WTC11 (cell line): Measurements from ENCODE around the gene CTIF. TPM values are rescaled to one million over a fixed set of nuclear protein-coding genes. Genes with fewer than 3 reads are reported as not detected.

ENCODE experiments used
- ATAC-seq: fragments of 200-7000 bp; cut with Tn5 transposase; 2 replicates; pipeline ENCODE4 v1.10.0; 2021; ENCODE audit warnings: mild to moderate bottlenecking, moderate library complexity
- CTCF ChIA-PET: fragments of 300-600 bp; sonication (Branson Sonifier 250); formaldehyde crosslinking; loops from one replicate; lab custom pipeline; 2021; ENCODE audit warnings: antibody characterized with exemption; lab: Charles Lee
- POLR2A ChIA-PET: fragments of 350-600 bp; sonication (Branson Sonifier 250); formaldehyde crosslinking; loops from one replicate; lab custom pipeline; 2021; ENCODE audit warnings: antibody characterized with exemption; lab: Charles Lee
- DNase-seq: peaks from one replicate; pipeline ENCODE4 v3.0.0; 2021; ENCODE audit warnings: low spot score
- H3K27ac Mint-ChIP-seq: 2 replicates; pipeline ENCODE4 v1.8.0; 2021; ENCODE audit warnings: mixed read lengths
- H3K27me3 Mint-ChIP-seq: 2 replicates; pipeline ENCODE4 v1.8.0; 2021; ENCODE audit warnings: low read depth, mild to moderate bottlenecking, moderate library complexity, mixed read lengths
- H3K36me3 Mint-ChIP-seq: 2 replicates; pipeline ENCODE4 v1.8.0; 2021; ENCODE audit warnings: mixed read lengths
- H3K4me1 Mint-ChIP-seq: 2 replicates; pipeline ENCODE4 v1.8.0; 2022; ENCODE audit warnings: mixed read lengths
- H3K4me3 Mint-ChIP-seq: 2 replicates; pipeline ENCODE4 v1.8.0; 2021; ENCODE audit warnings: mild to moderate bottlenecking, moderate library complexity, mixed read lengths
- H3K9me3 Mint-ChIP-seq: 2 replicates; pipeline ENCODE4 v1.8.0; 2021; ENCODE audit warnings: mixed read lengths
- ATF1 ChIP-seq: sonication (generic); formaldehyde crosslinking; IDR thresholded peaks from 2 replicates; pipeline ENCODE4 v1.8.1; 2023; ENCODE audit warnings: mild to moderate bottlenecking, moderate library complexity, missing genetic modification reagents
- FOXK1 ChIP-seq: sonication (generic); formaldehyde crosslinking; IDR thresholded peaks from 2 replicates; pipeline ENCODE4 v1.8.0; 2022; ENCODE audit warnings: mild to moderate bottlenecking, moderate library complexity, missing genetic modification reagents
- JUN ChIP-seq: sonication (generic); formaldehyde crosslinking; IDR thresholded peaks from 2 replicates; pipeline ENCODE4 v1.8.0; 2023; ENCODE audit warnings: mild to moderate bottlenecking, missing genetic modification reagents
- MYBL2 ChIP-seq: sonication (generic); formaldehyde crosslinking; IDR thresholded peaks from 2 replicates; pipeline ENCODE4 v1.8.1; 2023; ENCODE audit warnings: mild to moderate bottlenecking, moderate library complexity, missing genetic modification reagents
- NFATC4 ChIP-seq: fragments of 250-450 bp; sonication (Bioruptor Pico); IDR thresholded peaks from 2 replicates; pipeline ENCODE4 v1.9.0; 2021; ENCODE audit warnings: mild to moderate bottlenecking
- NFYB ChIP-seq: sonication (generic); formaldehyde crosslinking; conservative IDR thresholded peaks from 2 replicates; pipeline ENCODE4 v1.8.0; 2022; ENCODE audit warnings: low read depth, missing genetic modification reagents
- OVOL2 ChIP-seq: fragments of 250-450 bp; sonication (Bioruptor Pico); IDR thresholded peaks from 2 replicates; pipeline ENCODE4 v1.9.0; 2021; ENCODE audit warnings: mild to moderate bottlenecking, borderline replicate concordance
- SMAD4 ChIP-seq: sonication (generic); formaldehyde crosslinking; IDR thresholded peaks from 2 replicates; pipeline ENCODE4 v1.8.0; 2022; ENCODE audit warnings: mild to moderate bottlenecking, missing genetic modification reagents
- SP1 ChIP-seq: sonication (generic); formaldehyde crosslinking; conservative IDR thresholded peaks from 2 replicates; pipeline ENCODE4 v1.8.1; 2022; ENCODE audit warnings: missing genetic modification reagents
- TEAD4 ChIP-seq: sonication (generic); formaldehyde crosslinking; IDR thresholded peaks from 2 replicates; pipeline ENCODE4 v1.8.0; 2022; ENCODE audit warnings: mild to moderate bottlenecking, missing genetic modification reagents
- ZNF423 ChIP-seq: fragments of 250-450 bp; sonication (Bioruptor Pico); IDR thresholded peaks from 2 replicates; pipeline ENCODE4 v2.1.2; 2022; ENCODE audit warnings: mild to moderate bottlenecking, moderate library complexity
- total RNA-seq: library from RNA; stranded (reverse); gene quantifications from 3 replicates; pipeline ENCODE4 v1.2.3, GENCODE V29; 2021
- TF ChIP-seq, protein P1 (sequence below): sonication (generic); formaldehyde crosslinking; conservative IDR thresholded peaks from 2 replicates; pipeline ENCODE4 v1.8.1; 2022; ENCODE audit warnings: mild to moderate bottlenecking, missing genetic modification reagents
- TF ChIP-seq, protein P2 (sequence below): fragments of 250-450 bp; sonication (Bioruptor Pico); IDR thresholded peaks from 2 replicates; pipeline ENCODE4 v1.9.0; 2021; ENCODE audit warnings: mild to moderate bottlenecking, borderline replicate concordance
- TF ChIP-seq, protein P3 (sequence below): sonication (generic); formaldehyde crosslinking; IDR thresholded peaks from 2 replicates; pipeline ENCODE4 v1.8.1; 2023; ENCODE audit warnings: mild to moderate bottlenecking, missing genetic modification reagents
- TF ChIP-seq, protein P4 (sequence below): fragments of 250-450 bp; sonication (Bioruptor Pico); IDR thresholded peaks from 2 replicates; pipeline ENCODE4 v1.9.0; 2021; ENCODE audit warnings: moderate library complexity, mild to moderate bottlenecking, inconsistent platforms, borderline replicate concordance
- TF ChIP-seq, protein P5 (sequence below): sonication (generic); formaldehyde crosslinking; IDR thresholded peaks from 2 replicates; pipeline ENCODE4 v1.8.1; 2022; ENCODE audit warnings: low read depth, missing genetic modification reagents, borderline replicate concordance
- TF ChIP-seq, protein P6 (sequence below): sonication (generic); formaldehyde crosslinking; IDR thresholded peaks from 2 replicates; pipeline ENCODE4 v1.8.1; 2022; ENCODE audit warnings: low read depth, mild to moderate bottlenecking, moderate library complexity, missing genetic modification reagents, borderline replicate concordance
- TF ChIP-seq, protein P7 (sequence below): sonication (generic); formaldehyde crosslinking; IDR thresholded peaks from 2 replicates; pipeline ENCODE4 v1.8.0; 2022; ENCODE audit warnings: mild to moderate bottlenecking, missing genetic modification reagents

Gene CTIF
- total RNA-seq, 1 experiment from 2014 or later: 28.5 TPM

DNA sequence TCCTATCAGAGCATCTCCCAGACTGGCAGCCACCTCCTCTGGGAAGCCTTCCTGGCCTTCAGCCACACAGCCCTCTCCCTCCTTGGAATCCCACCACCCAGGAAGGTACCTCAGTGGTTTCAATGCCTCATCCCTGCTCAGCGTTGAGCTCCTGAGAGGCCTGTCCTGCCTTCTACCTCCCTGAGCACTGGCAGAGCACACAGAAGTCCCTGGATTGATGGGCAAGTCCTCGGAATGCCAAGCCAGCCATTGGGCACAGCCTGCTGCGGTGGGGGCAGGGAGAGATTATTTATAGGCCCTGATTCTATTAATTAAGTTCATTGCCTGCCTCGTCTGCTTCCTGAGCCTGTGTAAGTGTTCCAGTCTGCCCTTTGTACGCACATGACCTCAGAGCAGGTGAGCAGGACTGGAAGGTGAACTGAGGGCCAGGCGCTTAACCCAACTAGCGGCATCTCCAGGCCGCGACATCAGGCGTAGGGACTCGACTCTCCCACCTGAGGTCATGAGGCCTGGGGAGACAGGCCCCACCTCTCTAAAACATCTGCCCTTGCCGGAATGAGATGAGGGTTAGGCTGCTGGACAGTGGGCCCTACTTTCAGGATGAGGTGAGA lies 348.6 kb downstream of the CTIF start:
- TF ChIP-seq, protein P1, sequence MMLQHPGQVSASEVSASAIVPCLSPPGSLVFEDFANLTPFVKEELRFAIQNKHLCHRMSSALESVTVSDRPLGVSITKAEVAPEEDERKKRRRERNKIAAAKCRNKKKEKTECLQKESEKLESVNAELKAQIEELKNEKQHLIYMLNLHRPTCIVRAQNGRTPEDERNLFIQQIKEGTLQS (CRISPR knock-in tag): no peak
- TF ChIP-seq, protein P2, sequence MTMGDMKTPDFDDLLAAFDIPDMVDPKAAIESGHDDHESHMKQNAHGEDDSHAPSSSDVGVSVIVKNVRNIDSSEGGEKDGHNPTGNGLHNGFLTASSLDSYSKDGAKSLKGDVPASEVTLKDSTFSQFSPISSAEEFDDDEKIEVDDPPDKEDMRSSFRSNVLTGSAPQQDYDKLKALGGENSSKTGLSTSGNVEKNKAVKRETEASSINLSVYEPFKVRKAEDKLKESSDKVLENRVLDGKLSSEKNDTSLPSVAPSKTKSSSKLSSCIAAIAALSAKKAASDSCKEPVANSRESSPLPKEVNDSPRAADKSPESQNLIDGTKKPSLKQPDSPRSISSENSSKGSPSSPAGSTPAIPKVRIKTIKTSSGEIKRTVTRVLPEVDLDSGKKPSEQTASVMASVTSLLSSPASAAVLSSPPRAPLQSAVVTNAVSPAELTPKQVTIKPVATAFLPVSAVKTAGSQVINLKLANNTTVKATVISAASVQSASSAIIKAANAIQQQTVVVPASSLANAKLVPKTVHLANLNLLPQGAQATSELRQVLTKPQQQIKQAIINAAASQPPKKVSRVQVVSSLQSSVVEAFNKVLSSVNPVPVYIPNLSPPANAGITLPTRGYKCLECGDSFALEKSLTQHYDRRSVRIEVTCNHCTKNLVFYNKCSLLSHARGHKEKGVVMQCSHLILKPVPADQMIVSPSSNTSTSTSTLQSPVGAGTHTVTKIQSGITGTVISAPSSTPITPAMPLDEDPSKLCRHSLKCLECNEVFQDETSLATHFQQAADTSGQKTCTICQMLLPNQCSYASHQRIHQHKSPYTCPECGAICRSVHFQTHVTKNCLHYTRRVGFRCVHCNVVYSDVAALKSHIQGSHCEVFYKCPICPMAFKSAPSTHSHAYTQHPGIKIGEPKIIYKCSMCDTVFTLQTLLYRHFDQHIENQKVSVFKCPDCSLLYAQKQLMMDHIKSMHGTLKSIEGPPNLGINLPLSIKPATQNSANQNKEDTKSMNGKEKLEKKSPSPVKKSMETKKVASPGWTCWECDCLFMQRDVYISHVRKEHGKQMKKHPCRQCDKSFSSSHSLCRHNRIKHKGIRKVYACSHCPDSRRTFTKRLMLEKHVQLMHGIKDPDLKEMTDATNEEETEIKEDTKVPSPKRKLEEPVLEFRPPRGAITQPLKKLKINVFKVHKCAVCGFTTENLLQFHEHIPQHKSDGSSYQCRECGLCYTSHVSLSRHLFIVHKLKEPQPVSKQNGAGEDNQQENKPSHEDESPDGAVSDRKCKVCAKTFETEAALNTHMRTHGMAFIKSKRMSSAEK (CRISPR knock-in tag): no peak
- TF ChIP-seq FOXK1: no peak
- TF ChIP-seq, protein P3, sequence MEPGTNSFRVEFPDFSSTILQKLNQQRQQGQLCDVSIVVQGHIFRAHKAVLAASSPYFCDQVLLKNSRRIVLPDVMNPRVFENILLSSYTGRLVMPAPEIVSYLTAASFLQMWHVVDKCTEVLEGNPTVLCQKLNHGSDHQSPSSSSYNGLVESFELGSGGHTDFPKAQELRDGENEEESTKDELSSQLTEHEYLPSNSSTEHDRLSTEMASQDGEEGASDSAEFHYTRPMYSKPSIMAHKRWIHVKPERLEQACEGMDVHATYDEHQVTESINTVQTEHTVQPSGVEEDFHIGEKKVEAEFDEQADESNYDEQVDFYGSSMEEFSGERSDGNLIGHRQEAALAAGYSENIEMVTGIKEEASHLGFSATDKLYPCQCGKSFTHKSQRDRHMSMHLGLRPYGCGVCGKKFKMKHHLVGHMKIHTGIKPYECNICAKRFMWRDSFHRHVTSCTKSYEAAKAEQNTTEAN (CRISPR knock-in tag): no peak
- TF ChIP-seq, protein P4, sequence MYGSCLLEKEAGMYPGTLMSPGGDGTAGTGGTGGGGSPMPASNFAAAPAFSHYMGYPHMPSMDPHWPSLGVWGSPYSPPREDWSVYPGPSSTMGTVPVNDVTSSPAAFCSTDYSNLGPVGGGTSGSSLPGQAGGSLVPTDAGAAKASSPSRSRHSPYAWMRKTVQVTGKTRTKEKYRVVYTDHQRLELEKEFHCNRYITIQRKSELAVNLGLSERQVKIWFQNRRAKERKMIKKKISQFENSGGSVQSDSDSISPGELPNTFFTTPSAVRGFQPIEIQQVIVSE (CRISPR knock-in tag): no peak
- TF ChIP-seq OVOL2: no peak
- TF ChIP-seq SP1 (CRISPR knock-in tag): no peak
- TF ChIP-seq SMAD4 (CRISPR knock-in tag): no peak
- TF ChIP-seq, protein P5, sequence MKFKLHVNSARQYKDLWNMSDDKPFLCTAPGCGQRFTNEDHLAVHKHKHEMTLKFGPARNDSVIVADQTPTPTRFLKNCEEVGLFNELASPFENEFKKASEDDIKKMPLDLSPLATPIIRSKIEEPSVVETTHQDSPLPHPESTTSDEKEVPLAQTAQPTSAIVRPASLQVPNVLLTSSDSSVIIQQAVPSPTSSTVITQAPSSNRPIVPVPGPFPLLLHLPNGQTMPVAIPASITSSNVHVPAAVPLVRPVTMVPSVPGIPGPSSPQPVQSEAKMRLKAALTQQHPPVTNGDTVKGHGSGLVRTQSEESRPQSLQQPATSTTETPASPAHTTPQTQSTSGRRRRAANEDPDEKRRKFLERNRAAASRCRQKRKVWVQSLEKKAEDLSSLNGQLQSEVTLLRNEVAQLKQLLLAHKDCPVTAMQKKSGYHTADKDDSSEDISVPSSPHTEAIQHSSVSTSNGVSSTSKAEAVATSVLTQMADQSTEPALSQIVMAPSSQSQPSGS (CRISPR knock-in tag): no peak
- TF ChIP-seq, protein P6, sequence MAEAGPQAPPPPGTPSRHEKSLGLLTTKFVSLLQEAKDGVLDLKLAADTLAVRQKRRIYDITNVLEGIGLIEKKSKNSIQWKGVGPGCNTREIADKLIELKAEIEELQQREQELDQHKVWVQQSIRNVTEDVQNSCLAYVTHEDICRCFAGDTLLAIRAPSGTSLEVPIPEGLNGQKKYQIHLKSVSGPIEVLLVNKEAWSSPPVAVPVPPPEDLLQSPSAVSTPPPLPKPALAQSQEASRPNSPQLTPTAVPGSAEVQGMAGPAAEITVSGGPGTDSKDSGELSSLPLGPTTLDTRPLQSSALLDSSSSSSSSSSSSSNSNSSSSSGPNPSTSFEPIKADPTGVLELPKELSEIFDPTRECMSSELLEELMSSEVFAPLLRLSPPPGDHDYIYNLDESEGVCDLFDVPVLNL (CRISPR knock-in tag): no peak
- no peak for TF ChIP-seq TEAD4
- no peak for TF ChIP-seq JUN (CRISPR knock-in tag)
- TF ChIP-seq MYBL2 (CRISPR knock-in tag): no peak
- TF ChIP-seq ATF1 (CRISPR knock-in tag): no peak
- TF ChIP-seq, protein P7, sequence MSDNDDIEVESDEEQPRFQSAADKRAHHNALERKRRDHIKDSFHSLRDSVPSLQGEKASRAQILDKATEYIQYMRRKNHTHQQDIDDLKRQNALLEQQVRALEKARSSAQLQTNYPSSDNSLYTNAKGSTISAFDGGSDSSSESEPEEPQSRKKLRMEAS: no peak
- no peak for TF ChIP-seq ZNF423
- TF ChIP-seq NFATC4 (CRISPR knock-in tag): no peak
- no peak for TF ChIP-seq NFYB (CRISPR knock-in tag)
- H3K4me3 Mint-ChIP-seq: no peak overlapping the region

More for the DNA sequence above, 348.6 kb downstream of the CTIF start:
- ChIA-PET CTCF (no interaction called here), POLR2A (no interaction called here)
- Mint-ChIP-seq H3K36me3 (no peaks in the 10 kb centered on the region), H3K4me1 (peaks cover 28% of the 10 kb centered on the region), H3K27me3 (peaks cover 4% of the 10 kb centered on the region; the same call in 1 of the 2 replicates), H3K9me3 (no peaks in the 10 kb centered on the region), H3K27ac (no peak overlapping the region; the same call in 1 of the 2 replicates)
- no peak for ATAC-seq
- DNase-seq: no peak
